GM12878 (cell line): ENCODE results near the gene VIL1. TPM values are rescaled to one million over a fixed set of nuclear protein-coding genes. Genes with fewer than 3 reads are reported as not detected.
A peak's percentile ranks its signal among the peaks of the same experiment; 100 is the strongest.

Source experiments
- CHD4 ChIP-seq: fragments of 200-600 bp; sonication (generic); IDR thresholded peaks from 2 replicates; pipeline ENCODE4 v1.6.1; 2016; ENCODE audit warnings: mild to moderate bottlenecking
- DPF2 ChIP-seq: fragments of 450-650 bp; IDR thresholded peaks from 2 replicates; pipeline ENCODE4 v1.6.1; 2017; ENCODE audit warnings: mild to moderate bottlenecking
- EED ChIP-seq: sonication (generic); IDR thresholded peaks from 2 replicates; pipeline ENCODE4 v1.6.1; 2016; ENCODE audit warnings: antibody characterized with exemption, low read depth
- LARP7 ChIP-seq: fragments of 450-650 bp; IDR thresholded peaks from 2 replicates; pipeline ENCODE4 v1.6.1; 2017; ENCODE audit warnings: mild to moderate bottlenecking
- MYC ChIP-seq: IDR thresholded peaks from 2 replicates; pipeline ENCODE4 v1.6.1; 2011; ENCODE audit warnings: mild to moderate bottlenecking, low read length, moderate library complexity, inconsistent platforms; ENCODE audit not compliant: insufficient read depth, insufficient replicate concordance, insufficient read length, severe bottlenecking
- NFYB ChIP-seq: IDR thresholded peaks from 2 replicates; pipeline ENCODE4 v1.6.1; 2011; ENCODE audit warnings: low read depth, mild to moderate bottlenecking, low read length, improper control_type of control experiment, moderate library complexity; ENCODE audit not compliant: insufficient read depth
- NR2C1 ChIP-seq: fragments of 450-650 bp; IDR thresholded peaks from 2 replicates; pipeline ENCODE4 v1.6.1; 2017; ENCODE audit warnings: antibody characterized with exemption, mild to moderate bottlenecking, moderate library complexity
- PAX5 ChIP-seq: IDR thresholded peaks from 2 replicates; pipeline ENCODE4 v1.6.1; 2011; ENCODE audit warnings: low read depth, low read length, borderline replicate concordance
- SIX5 ChIP-seq: IDR thresholded peaks from 2 replicates; pipeline ENCODE4 v1.6.1; 2011; ENCODE audit warnings: mild to moderate bottlenecking, low read depth, low read length, moderate library complexity; ENCODE audit not compliant: severe bottlenecking
- SMARCA5 ChIP-seq: fragments of 450-650 bp; IDR thresholded peaks from 2 replicates; pipeline ENCODE4 v1.6.1; 2017; ENCODE audit warnings: mild to moderate bottlenecking
- TARDBP ChIP-seq: IDR thresholded peaks from 2 replicates; pipeline ENCODE4 v1.6.1; 2016; ENCODE audit warnings: borderline replicate concordance
- YBX1 ChIP-seq: fragments of 450-650 bp; IDR thresholded peaks from 2 replicates; pipeline ENCODE4 v1.6.1; 2016; ENCODE audit warnings: antibody characterized with exemption
- polyA plus RNA-seq, 11 experiments: library from polyadenylated mRNA; depleted of rRNA in 4 of 11; unstranded in 6 of 11; stranded (reverse) in 5 of 11; fragments of >200 nt; fragmentation: Nextera tagmentation in 4 of 11; fragmentation: Illumina TruSeq in 1 of 11; extraction: Ambion mirVana in 4 of 11; extraction: Trizol in 1 of 11; gene quantifications; 1 replicate in 1 of 11; 2 replicates in 10 of 11; pipeline versions ENCODE4 v1.2.1 to v1.2.3, GENCODE V29; 2011 to 2016; ENCODE audit warnings: inconsistent platforms in 2 of 11, missing spikeins in 2 of 11, low read depth in 1 of 11
- total RNA-seq, 4 experiments: library from RNA; depleted of rRNA in 3 of 4; stranded (reverse); fragments of >200 nt in 3 of 4; fragmentation: Illumina TruSeq in 1 of 4; extraction: Trizol in 1 of 4; gene quantifications; 2 replicates each; pipeline versions ENCODE4 v1.2.1 to v1.2.3, GENCODE V29; 2013 to 2021
- TF ChIP-seq, protein P1 (sequence below): IDR thresholded peaks from 2 replicates; pipeline ENCODE4 v1.6.1; 2011; ENCODE audit warnings: mild to moderate bottlenecking, low read depth, low read length, moderate library complexity; ENCODE audit not compliant: insufficient replicate concordance
- TF ChIP-seq, protein P2 (sequence below): fragments of 450-650 bp; IDR thresholded peaks from 2 replicates; pipeline ENCODE4 v1.6.1; 2017; ENCODE audit warnings: borderline replicate concordance
- TF ChIP-seq, protein P3 (sequence below): fragments of 450-650 bp; IDR thresholded peaks from 2 replicates; pipeline ENCODE4 v1.6.1; 2017; ENCODE audit warnings: mild to moderate bottlenecking, moderate library complexity
- TF ChIP-seq, protein P4 (sequence below): IDR thresholded peaks from 2 replicates; pipeline ENCODE4 v1.6.1; 2011; ENCODE audit warnings: low read depth, low read length, improper control_type of control experiment, borderline replicate concordance
- TF ChIP-seq, protein P5 (sequence below): fragments of 450-650 bp; conservative IDR thresholded peaks from 2 replicates; pipeline ENCODE4 v1.6.1; 2017; ENCODE audit warnings: mild to moderate bottlenecking, moderate library complexity
- TF ChIP-seq, protein P6 (sequence below): fragments of 450-650 bp; IDR thresholded peaks from 2 replicates; pipeline ENCODE4 v1.6.1; 2017; ENCODE audit warnings: low read depth, mild to moderate bottlenecking, moderate library complexity

The VIL1 gene
- total and polyA plus RNA-seq, 10 of the 15 experiments (the other 5 are each of a cell fraction or from before 2014, with no cell fraction given): 0.03 to 1.9 (median 0.33) TPM

DNA sequence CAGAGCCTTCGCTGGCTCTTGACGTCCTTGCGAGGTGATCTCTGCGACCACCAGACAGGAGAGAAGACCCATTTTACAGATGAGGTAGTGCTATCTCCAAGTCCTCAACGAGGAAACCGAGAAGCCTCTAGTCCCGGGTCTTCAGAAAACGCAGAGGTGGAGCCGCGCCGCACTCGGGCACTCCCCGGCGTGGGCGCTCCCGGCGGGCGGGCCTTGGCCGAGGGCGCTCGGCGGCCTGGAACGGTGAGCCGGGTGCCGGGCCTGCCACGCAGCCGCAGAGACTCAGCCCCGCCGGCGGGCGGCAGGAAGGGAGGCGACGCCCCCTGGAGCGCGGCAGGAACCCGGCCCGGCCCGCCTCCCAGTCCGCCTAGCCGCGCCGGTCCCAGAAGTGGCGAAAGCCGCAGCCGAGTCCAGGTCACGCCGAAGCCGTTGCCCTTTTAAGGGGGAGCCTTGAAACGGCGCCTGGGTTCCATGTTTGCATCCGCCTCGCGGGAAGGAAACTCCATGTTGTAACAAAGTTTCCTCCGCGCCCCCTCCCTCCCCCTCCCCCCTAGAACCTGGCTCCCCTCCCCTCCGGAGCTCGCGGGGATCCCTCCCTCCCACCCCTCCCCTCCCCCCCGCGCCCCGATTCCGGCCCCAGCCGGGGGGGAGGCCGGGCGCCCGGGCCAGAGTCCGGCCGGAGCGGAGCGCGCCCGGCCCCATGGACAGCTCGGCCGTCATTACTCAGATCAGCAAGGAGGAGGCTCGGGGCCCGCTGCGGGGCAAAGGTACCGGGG is 19.3 kb upstream of the VIL1 start, which contains the start of gene CTDSP1 (continued):
- TF ChIP-seq PAX5: 0 out of 2 replicates have a peak, but pooled peaks have one; percentile 19
- TF ChIP-seq, protein P1, sequence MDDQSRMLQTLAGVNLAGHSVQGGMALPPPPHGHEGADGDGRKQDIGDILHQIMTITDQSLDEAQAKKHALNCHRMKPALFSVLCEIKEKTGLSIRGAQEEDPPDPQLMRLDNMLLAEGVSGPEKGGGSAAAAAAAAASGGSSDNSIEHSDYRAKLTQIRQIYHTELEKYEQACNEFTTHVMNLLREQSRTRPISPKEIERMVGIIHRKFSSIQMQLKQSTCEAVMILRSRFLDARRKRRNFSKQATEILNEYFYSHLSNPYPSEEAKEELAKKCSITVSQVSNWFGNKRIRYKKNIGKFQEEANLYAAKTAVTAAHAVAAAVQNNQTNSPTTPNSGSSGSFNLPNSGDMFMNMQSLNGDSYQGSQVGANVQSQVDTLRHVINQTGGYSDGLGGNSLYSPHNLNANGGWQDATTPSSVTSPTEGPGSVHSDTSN: no peak
- TF ChIP-seq, protein P2, sequence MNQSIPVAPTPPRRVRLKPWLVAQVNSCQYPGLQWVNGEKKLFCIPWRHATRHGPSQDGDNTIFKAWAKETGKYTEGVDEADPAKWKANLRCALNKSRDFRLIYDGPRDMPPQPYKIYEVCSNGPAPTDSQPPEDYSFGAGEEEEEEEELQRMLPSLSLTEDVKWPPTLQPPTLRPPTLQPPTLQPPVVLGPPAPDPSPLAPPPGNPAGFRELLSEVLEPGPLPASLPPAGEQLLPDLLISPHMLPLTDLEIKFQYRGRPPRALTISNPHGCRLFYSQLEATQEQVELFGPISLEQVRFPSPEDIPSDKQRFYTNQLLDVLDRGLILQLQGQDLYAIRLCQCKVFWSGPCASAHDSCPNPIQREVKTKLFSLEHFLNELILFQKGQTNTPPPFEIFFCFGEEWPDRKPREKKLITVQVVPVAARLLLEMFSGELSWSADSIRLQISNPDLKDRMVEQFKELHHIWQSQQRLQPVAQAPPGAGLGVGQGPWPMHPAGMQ: no peak
- no peak for TF ChIP-seq YBX1
- peak; percentile 69; the same call in 1 of the 2 replicates for TF ChIP-seq SMARCA5
- peak; percentile 15; the same call in 1 of the 2 replicates for TF ChIP-seq EED
- TF ChIP-seq LARP7: peak; percentile 81
- TF ChIP-seq CHD4: no peak
- TF ChIP-seq SIX5: no peak
- TF ChIP-seq, protein P3, sequence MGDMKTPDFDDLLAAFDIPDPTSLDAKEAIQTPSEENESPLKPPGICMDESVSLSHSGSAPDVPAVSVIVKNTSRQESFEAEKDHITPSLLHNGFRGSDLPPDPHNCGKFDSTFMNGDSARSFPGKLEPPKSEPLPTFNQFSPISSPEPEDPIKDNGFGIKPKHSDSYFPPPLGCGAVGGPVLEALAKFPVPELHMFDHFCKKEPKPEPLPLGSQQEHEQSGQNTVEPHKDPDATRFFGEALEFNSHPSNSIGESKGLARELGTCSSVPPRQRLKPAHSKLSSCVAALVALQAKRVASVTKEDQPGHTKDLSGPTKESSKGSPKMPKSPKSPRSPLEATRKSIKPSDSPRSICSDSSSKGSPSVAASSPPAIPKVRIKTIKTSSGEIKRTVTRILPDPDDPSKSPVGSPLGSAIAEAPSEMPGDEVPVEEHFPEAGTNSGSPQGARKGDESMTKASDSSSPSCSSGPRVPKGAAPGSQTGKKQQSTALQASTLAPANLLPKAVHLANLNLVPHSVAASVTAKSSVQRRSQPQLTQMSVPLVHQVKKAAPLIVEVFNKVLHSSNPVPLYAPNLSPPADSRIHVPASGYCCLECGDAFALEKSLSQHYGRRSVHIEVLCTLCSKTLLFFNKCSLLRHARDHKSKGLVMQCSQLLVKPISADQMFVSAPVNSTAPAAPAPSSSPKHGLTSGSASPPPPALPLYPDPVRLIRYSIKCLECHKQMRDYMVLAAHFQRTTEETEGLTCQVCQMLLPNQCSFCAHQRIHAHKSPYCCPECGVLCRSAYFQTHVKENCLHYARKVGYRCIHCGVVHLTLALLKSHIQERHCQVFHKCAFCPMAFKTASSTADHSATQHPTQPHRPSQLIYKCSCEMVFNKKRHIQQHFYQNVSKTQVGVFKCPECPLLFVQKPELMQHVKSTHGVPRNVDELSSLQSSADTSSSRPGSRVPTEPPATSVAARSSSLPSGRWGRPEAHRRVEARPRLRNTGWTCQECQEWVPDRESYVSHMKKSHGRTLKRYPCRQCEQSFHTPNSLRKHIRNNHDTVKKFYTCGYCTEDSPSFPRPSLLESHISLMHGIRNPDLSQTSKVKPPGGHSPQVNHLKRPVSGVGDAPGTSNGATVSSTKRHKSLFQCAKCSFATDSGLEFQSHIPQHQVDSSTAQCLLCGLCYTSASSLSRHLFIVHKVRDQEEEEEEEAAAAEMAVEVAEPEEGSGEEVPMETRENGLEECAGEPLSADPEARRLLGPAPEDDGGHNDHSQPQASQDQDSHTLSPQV: no peak
- TF ChIP-seq, protein P4, sequence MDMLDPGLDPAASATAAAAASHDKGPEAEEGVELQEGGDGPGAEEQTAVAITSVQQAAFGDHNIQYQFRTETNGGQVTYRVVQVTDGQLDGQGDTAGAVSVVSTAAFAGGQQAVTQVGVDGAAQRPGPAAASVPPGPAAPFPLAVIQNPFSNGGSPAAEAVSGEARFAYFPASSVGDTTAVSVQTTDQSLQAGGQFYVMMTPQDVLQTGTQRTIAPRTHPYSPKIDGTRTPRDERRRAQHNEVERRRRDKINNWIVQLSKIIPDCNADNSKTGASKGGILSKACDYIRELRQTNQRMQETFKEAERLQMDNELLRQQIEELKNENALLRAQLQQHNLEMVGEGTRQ: no peak
- TF ChIP-seq, protein P5, sequence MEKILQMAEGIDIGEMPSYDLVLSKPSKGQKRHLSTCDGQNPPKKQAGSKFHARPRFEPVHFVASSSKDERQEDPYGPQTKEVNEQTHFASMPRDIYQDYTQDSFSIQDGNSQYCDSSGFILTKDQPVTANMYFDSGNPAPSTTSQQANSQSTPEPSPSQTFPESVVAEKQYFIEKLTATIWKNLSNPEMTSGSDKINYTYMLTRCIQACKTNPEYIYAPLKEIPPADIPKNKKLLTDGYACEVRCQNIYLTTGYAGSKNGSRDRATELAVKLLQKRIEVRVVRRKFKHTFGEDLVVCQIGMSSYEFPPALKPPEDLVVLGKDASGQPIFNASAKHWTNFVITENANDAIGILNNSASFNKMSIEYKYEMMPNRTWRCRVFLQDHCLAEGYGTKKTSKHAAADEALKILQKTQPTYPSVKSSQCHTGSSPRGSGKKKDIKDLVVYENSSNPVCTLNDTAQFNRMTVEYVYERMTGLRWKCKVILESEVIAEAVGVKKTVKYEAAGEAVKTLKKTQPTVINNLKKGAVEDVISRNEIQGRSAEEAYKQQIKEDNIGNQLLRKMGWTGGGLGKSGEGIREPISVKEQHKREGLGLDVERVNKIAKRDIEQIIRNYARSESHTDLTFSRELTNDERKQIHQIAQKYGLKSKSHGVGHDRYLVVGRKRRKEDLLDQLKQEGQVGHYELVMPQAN: peak; percentile 71; the same call in 1 of the 2 replicates
- TF ChIP-seq DPF2: peak; percentile 70
- TF ChIP-seq NR2C1: no peak
- no peak for TF ChIP-seq NFYB
- TF ChIP-seq MYC: no peak
- TF ChIP-seq, protein P6, sequence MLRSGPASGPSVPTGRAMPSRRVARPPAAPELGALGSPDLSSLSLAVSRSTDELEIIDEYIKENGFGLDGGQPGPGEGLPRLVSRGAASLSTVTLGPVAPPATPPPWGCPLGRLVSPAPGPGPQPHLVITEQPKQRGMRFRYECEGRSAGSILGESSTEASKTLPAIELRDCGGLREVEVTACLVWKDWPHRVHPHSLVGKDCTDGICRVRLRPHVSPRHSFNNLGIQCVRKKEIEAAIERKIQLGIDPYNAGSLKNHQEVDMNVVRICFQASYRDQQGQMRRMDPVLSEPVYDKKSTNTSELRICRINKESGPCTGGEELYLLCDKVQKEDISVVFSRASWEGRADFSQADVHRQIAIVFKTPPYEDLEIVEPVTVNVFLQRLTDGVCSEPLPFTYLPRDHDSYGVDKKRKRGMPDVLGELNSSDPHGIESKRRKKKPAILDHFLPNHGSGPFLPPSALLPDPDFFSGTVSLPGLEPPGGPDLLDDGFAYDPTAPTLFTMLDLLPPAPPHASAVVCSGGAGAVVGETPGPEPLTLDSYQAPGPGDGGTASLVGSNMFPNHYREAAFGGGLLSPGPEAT: peak; percentile 66
- TF ChIP-seq TARDBP: 0 out of 2 replicates have a peak, but pooled peaks have one; percentile 73
